ENCODE measurements around the gene CREB3L2. TPM values are rescaled to one million over a fixed set of nuclear protein-coding genes. Genes with fewer than 3 reads are reported as not detected.

Gene CREB3L2
- total and polyA plus RNA-seq, 8 donors: 5.8 to 258 (median 23.6) TPM

DNA sequence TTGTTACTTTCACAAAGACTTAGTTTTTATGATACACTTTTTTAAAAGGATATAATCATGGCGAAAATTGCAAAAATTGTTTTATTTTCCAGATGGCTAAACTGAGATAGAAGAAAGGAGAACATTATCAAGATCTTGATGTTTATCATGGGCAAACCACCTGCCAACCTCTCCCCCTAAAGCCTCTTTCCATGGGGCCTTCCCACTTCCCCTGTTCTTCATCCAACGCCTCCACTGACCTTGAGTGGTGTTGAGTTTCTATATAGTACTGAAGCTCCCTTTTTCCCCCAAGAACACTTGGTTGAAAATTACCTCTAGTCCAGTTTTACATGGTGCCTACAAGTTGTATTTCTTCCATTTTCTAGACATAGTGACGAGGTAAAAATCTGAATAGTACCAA, 5.0 kb downstream of the CREB3L2 start:
- intact Hi-C loops (cut with DNase I; ENCODE audit: low total_unique reads): loop anchor here (5.0 kb wide), 1 partner anchor 80 kb away; no protein-coding TSS in a partner anchor
- Histone ChIP-seq H3K27ac (peak overlapping the region in 4 of 5 donors; percentile 35 to 97 (median 70)), H3K9me3 (no peaks in the 10 kb centered on the region), H3K36me3 (no peaks in the 10 kb centered on the region), H3K4me1 (peaks cover 51 to 85% (median 73%) of the 10 kb centered on the region in 4 donors), H3K4me3 (no peak overlapping the region), H3K27me3 (no peaks in the 10 kb centered on the region)
- TF ChIP-seq POLR2A (IDR thresholded peaks at IDR 0.05) (no peak), EP300 (IDR thresholded peaks at IDR 0.05) (no peak), POLR2AphosphoS5 (IDR thresholded peaks at IDR 0.05) (no peak)
- TF ChIP-seq, protein P1, sequence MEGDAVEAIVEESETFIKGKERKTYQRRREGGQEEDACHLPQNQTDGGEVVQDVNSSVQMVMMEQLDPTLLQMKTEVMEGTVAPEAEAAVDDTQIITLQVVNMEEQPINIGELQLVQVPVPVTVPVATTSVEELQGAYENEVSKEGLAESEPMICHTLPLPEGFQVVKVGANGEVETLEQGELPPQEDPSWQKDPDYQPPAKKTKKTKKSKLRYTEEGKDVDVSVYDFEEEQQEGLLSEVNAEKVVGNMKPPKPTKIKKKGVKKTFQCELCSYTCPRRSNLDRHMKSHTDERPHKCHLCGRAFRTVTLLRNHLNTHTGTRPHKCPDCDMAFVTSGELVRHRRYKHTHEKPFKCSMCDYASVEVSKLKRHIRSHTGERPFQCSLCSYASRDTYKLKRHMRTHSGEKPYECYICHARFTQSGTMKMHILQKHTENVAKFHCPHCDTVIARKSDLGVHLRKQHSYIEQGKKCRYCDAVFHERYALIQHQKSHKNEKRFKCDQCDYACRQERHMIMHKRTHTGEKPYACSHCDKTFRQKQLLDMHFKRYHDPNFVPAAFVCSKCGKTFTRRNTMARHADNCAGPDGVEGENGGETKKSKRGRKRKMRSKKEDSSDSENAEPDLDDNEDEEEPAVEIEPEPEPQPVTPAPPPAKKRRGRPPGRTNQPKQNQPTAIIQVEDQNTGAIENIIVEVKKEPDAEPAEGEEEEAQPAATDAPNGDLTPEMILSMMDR (IDR thresholded peaks at IDR 0.05): no peak
- DNase-seq: no peak
- WGBS, 5 donors: 49 to 75% (median 58%) methylated on average over 3 of the region's 3 CpGs

DNA sequence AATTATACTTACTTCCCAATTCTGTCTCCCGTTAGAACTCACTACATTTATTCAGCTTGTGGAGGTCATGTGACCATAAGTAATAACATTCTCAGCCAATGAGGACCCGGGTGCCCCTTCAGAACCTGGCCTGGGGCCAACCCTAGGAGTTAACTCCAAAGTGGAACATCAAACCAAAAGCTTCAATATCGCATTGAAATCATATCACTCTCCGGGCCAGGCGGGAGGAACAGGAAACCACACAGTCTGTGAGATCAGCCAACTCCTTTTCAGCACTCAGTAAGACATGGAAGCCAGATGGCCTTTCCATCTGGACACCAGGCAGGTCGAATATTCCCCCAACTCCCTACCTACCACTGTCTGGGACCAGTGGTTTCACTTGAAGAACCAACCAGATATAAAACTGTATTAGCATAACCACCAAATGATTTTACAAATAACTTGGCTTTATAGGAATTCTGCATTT, 5.5 kb downstream of the CREB3L2 start:
- TF ChIP-seq, protein P1 (IDR thresholded peaks at IDR 0.05): no peak
- H3K27ac ChIP-seq: peak overlapping the region; percentile 3 to 97 (median 45)
- no peaks in the 10 kb centered on the region for H3K27me3 ChIP-seq
- WGBS, 5 donors: 24 to 50% (median 44%) methylated on average over 6 of the region's 6 CpGs
- no peaks in the 10 kb centered on the region for H3K36me3 ChIP-seq
- intact Hi-C loops (cut with DNase I; ENCODE audit: low total_unique reads): loop anchor here (5.0 kb wide), 1 partner anchor 79 kb away; no protein-coding TSS in a partner anchor
- peaks cover 56 to 90% (median 77%) of the 10 kb centered on the region in 4 donors for H3K4me1 ChIP-seq
- DNase-seq: peak; percentile 34 to 46
- H3K4me3 ChIP-seq: peak overlapping the region in 1 of 4 donors; percentile 8
- no peaks in the 10 kb centered on the region for H3K9me3 ChIP-seq

DNA sequence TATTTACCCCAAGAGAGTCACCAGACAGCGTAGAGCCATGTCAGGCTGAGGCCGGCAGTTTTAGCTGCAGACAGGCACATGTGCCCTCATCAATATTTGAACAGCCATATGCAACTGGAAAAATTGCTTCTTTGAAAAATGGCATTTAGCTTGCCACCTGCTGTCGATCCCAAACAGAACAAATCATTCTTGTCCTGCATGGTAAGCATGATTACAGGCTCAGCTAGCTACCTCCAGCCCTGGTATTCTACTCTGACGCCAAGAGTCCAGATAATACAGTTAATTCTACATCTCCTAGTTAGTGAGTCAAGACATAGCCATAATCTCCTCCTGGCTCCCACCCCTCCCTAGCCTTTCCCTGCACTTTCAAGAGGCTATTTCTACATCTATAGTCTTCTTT, 7.7 kb downstream of the CREB3L2 start:
- no peaks in the 10 kb centered on the region for H3K36me3 ChIP-seq

DNA sequence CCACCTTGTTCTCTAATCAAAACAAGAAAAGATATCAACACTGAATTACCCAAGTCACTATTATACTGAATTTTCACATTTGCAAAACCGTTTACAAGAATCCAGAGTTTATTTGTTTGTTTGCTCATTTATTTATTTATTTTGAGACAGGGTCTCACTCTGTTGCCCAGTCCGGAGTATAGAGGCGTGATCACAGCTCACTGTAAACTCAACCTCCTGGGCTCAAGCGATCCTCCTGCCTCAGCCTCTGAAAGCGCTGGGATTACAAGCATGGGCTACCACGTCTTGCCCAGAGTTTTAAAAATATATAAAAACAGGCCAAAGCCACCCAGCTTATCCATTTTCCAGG, 8.5 kb downstream of the CREB3L2 start:
- intact Hi-C loops (cut with DNase I; ENCODE audit: low total_unique reads): no loop called here
- TF ChIP-seq EP300 (IDR thresholded peaks at IDR 0.05): no peak
- WGBS, 5 donors: 84 to 91% (median 88%) methylated on average over 6 of the region's 6 CpGs

More for the DNA sequence above, 7.7 kb downstream of the CREB3L2 start:
- H3K4me3 ChIP-seq: no peak overlapping the region
- no peaks in the 10 kb centered on the region for H3K27me3 ChIP-seq
- DNase-seq: peak in 1 of 2 donors; percentile 40
- 43 to 70% (median 49%) methylated on average over 4 of the region's 4 CpGs for WGBS, 5 donors
- peaks cover 67 to 97% (median 83%) of the 10 kb centered on the region in 4 donors for H3K4me1 ChIP-seq
- TF ChIP-seq, protein P1 (IDR thresholded peaks at IDR 0.05): no peak
- TF ChIP-seq POLR2A (IDR thresholded peaks at IDR 0.05) (no peak), EP300 (IDR thresholded peaks at IDR 0.05) (no peak), POLR2AphosphoS5 (IDR thresholded peaks at IDR 0.05) (no peak)
- H3K9me3 ChIP-seq: no peaks in the 10 kb centered on the region
- intact Hi-C loops (cut with DNase I; ENCODE audit: low total_unique reads): no loop called here
- peak overlapping the region; percentile 34 to 97 (median 85) for H3K27ac ChIP-seq

More for the DNA sequence above, 8.5 kb downstream of the CREB3L2 start:
- Histone ChIP-seq H3K36me3 (no peaks in the 10 kb centered on the region), H3K27me3 (no peaks in the 10 kb centered on the region), H3K27ac (peak overlapping the region; percentile 65 to 97 (median 85)), H3K4me3 (no peak overlapping the region), H3K9me3 (no peaks in the 10 kb centered on the region), H3K4me1 (peaks cover 67 to 97% (median 84%) of the 10 kb centered on the region in 4 donors)
- DNase-seq: no peak
